PFSK-1 (cell line): ENCODE results near the gene HAUS3.

Experiments
- POLR2AphosphoS5 ChIP-seq: IDR thresholded peaks from 2 replicates; pipeline ENCODE4 v1.6.1; 2012; ENCODE audit warnings: low read depth, mild to moderate bottlenecking, control low read depth, low read length, moderate library complexity
- SIN3A ChIP-seq: IDR thresholded peaks from 2 replicates; pipeline ENCODE4 v1.6.1; 2012; ENCODE audit warnings: mild to moderate bottlenecking, low read length, moderate library complexity, borderline replicate concordance; ENCODE audit not compliant: insufficient read depth
- TAF1 ChIP-seq: IDR thresholded peaks from 2 replicates; pipeline ENCODE4 v1.6.1; 2012; ENCODE audit warnings: low read length, control low read depth, borderline replicate concordance; ENCODE audit not compliant: insufficient read depth
- TF ChIP-seq, protein P1 (sequence below), 2 experiments: IDR thresholded peaks; 2 replicates each; pipeline versions ENCODE4 v1.6.1 to v1.8.0; 2011 to 2012; ENCODE audit warnings: low read depth in 2 of 2, low read length in 2 of 2, control low read depth in 1 of 2, inconsistent platforms in 1 of 2, mild to moderate bottlenecking in 1 of 2, moderate library complexity in 1 of 2; ENCODE audit not compliant: insufficient read depth in 1 of 2

DNA sequence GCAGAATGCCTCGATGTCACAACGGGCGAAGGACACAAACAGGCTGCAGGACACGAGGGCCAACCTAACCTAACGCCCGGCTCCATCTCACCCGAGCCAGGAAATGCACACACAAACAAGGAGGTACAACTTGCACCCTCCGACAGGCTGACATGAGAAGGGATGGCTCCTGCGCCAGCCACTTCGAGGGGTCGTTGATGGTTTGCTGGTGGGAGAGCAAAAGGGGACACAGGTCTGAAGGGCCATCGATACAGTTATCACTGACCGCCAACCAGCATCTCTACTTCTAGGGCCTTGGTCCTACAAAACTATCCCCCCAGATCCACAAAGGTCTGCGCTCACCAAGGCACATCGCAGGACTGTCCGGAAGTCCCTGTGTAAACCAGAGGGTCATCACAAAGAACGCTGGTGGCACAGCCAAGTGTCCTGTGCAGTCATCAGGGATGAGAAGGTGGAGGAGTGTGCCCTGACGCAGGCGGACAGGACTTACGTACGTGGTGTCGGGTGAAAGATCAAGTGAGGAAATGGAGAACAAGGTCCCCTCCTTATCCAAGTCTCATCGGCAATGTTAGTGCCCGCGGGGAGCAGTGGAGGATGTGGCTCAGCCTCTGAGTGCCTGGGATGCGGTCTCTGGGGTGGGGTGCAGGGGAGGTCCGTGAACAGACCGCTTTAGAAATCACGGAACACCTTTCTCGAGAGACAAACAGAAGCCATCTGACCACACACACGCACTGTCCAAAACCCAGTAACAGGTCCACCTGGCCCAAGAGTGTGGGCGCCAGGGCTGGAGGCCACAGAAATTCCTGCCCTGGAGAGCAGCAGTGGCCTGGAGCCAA, 13.0 kb upstream of the HAUS3 start:
- no peak for TF ChIP-seq POLR2AphosphoS5
- TF ChIP-seq, protein P1, sequence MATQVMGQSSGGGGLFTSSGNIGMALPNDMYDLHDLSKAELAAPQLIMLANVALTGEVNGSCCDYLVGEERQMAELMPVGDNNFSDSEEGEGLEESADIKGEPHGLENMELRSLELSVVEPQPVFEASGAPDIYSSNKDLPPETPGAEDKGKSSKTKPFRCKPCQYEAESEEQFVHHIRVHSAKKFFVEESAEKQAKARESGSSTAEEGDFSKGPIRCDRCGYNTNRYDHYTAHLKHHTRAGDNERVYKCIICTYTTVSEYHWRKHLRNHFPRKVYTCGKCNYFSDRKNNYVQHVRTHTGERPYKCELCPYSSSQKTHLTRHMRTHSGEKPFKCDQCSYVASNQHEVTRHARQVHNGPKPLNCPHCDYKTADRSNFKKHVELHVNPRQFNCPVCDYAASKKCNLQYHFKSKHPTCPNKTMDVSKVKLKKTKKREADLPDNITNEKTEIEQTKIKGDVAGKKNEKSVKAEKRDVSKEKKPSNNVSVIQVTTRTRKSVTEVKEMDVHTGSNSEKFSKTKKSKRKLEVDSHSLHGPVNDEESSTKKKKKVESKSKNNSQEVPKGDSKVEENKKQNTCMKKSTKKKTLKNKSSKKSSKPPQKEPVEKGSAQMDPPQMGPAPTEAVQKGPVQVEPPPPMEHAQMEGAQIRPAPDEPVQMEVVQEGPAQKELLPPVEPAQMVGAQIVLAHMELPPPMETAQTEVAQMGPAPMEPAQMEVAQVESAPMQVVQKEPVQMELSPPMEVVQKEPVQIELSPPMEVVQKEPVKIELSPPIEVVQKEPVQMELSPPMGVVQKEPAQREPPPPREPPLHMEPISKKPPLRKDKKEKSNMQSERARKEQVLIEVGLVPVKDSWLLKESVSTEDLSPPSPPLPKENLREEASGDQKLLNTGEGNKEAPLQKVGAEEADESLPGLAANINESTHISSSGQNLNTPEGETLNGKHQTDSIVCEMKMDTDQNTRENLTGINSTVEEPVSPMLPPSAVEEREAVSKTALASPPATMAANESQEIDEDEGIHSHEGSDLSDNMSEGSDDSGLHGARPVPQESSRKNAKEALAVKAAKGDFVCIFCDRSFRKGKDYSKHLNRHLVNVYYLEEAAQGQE (IDR thresholded peaks at IDR 0.05; ENCODE audit: insufficient read depth in 1 of 2, low read depth in 2 of 2, low read length in 2 of 2), result no peak
- TF ChIP-seq SIN3A, result no peak
- TF ChIP-seq TAF1, result no peak
